ENCODE data around the gene IL10RA.

DNA sequence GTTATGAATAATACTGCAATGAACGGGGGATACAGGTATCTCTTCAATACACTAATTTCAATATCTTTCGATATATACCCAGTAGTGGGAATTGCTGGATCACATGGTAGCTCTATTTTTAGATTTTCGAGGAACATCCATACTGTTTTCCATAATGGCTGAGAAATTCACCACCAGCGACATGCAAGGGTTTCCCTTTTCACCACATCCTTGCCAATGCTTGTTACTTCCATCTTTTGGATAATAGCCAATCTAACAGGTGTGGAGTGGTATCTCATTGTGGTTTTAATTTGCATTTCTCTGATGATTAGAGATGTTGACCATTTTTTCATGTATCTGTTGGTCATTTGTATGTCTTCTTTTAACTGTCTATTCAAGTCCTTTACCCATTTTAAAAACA lies 5.9 kb downstream of the IL10RA start:
- TF ChIP-seq, protein P1, sequence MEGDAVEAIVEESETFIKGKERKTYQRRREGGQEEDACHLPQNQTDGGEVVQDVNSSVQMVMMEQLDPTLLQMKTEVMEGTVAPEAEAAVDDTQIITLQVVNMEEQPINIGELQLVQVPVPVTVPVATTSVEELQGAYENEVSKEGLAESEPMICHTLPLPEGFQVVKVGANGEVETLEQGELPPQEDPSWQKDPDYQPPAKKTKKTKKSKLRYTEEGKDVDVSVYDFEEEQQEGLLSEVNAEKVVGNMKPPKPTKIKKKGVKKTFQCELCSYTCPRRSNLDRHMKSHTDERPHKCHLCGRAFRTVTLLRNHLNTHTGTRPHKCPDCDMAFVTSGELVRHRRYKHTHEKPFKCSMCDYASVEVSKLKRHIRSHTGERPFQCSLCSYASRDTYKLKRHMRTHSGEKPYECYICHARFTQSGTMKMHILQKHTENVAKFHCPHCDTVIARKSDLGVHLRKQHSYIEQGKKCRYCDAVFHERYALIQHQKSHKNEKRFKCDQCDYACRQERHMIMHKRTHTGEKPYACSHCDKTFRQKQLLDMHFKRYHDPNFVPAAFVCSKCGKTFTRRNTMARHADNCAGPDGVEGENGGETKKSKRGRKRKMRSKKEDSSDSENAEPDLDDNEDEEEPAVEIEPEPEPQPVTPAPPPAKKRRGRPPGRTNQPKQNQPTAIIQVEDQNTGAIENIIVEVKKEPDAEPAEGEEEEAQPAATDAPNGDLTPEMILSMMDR (IDR thresholded peaks at IDR 0.05) = no peak
- TF ChIP-seq POLR2A (IDR thresholded peaks at IDR 0.05) (no peak), EP300 (IDR thresholded peaks at IDR 0.05) (no peak), POLR2AphosphoS5 (IDR thresholded peaks at IDR 0.05) (no peak)
